ENCODE measurements around the gene DBP. TPM values are rescaled to one million over a fixed set of nuclear protein-coding genes. Genes with fewer than 3 reads are reported as not detected.

DBP gene, protein sequence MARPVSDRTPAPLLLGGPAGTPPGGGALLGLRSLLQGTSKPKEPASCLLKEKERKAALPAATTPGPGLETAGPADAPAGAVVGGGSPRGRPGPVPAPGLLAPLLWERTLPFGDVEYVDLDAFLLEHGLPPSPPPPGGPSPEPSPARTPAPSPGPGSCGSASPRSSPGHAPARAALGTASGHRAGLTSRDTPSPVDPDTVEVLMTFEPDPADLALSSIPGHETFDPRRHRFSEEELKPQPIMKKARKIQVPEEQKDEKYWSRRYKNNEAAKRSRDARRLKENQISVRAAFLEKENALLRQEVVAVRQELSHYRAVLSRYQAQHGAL
- total RNA-seq = 1.9 and 2.1 TPM in 2 replicates

DNA sequence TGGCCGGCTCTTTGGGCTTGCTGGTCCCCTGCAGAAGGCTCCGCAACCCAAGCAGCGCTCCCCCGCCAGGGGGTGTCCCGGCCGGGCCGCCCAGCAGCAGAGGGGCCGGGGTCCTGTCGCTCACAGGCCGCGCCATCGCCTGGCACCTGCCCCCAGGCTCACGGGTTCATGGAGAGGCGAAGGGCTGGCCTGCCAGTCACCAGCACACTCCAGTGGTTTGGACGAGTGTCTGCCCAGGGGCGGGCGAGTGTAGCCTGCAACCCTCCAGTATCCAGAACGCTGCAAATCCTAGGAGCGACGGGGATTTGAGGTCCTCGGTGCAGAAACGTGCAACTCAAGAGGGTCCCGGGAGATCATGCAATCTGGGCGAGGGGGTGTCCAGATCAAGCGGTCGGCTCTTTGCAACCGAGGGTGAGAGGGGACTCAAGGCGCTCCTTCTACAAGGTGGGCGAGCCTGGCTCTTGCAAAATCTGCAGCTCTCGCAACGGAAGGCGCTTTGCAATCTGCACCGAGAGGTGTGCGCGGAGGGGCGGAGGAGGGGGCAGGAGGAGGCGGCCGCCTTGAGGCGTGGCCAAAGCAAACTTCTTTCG lies at the start of gene DBP:
Gene DBP (minus strand): TSS at position 521 of the 590 bp plus-strand sequence. CDS start 385 bp downstream, at position 136.

DNA sequence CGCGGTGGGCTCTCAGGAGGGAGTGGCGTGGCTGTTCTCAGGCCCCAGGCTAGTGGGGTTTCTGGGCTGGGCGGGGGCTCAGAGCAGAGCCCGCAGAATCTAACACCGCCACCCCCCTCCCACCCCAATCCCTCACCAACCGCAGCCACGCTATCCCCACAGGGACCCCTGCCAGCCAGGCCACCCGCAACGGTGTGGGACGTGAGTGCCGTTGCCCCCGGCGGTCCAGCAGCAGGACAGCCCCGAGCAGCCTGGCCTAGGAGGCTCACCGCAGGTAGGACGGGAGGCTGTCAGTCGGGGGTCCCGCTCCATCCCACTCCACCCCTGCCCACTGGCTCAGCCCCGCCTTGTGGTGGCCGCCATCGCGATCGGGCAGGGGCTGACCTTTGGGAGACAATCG lies 35.8 kb upstream of the DBP start, which contains the start of gene NTN5:
Gene NTN5 (minus strand): TSS at position 24 of the 400 bp plus-strand sequence. CDS start 2,031 bp downstream, outside the sequence.

DNA sequence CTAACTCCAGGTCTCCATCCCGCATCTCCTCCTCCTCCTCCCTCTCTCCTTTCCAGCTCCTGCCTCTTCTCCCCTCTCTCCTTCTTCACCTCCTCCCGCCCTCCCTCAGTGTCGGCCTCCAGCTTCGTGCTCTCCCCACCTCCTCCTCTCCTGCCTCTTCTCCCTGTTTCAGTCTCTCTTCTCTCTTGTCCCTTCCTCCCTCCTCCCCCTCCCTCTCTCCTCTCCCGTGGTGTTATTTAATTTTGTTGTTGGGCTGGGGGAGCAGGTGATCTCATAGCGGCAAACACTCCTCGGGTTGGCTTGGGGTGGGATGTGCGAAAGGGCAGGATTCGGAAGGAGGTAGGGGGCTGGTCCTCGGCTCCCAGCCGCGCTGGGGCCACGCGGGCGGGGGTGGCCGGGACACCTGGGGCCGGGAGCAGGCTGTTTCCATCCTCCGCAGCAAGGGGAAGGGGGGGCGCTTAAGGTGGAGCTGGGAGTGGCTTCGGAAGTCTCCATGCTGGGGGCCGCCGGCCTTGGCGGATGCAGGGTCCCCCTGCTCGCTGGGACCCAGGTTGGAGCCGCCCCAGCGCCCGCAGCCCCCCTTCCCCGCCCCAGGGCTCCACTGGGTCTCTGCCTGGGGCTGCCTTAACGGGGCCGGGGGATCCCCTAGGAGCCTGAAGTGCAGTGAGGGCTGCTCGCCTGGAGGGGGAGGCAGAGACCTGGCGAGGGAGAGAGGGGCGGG lies 9.0 kb upstream of the DBP start, which contains the start of gene CA11:
Gene CA11 (minus strand): TSS at position 187 of the 721 bp plus-strand sequence. CDS start 555 bp downstream, outside the sequence.

DNA sequence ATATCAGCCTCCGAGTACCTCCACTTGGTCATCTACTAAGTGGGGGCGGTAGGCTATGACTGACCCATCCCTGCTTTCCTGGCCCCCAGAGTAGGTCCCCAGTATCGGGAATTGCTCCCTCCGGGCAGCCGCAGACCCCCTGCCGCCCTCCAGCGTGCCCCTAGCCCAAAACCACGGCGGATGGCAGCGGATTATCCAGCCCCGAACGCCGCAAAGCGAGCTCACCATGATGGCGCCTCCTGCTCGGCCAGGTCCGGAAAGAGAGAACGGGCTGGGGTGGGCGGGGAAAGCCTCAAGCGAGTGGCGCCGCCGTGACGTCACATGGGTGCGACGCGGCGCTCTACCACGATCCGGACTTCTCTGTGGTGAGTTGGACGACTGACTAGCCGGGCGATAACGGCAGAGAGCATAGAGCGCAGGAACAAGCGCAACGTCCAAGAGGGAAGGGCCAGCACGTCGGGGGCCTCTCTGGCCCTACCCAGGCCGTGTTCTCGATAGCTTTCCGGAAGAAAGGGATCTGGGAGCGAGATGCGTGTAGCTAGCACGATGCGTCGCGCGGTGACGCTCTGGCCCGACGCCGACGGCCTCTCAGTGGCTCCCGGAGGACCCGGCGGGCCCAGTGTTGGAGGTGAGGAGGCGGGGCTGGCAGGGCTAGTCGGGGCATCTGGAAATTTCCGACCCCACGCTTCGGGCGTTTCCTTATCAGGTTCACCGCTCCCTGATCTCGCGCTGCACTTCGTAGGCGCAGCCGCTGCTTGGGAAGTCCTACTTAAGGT lies 18.1 kb downstream of the DBP start, which contains the start of the genes RPL18 and SPHK2:
Gene RPL18 (minus strand): TSS at position 263 of the 776 bp plus-strand sequence. CDS start 35 bp downstream, at position 228.
Gene SPHK2 (plus strand): TSS at position 591 of the 776 bp plus-strand sequence. CDS start 1,009 bp downstream, outside the sequence.

DNA sequence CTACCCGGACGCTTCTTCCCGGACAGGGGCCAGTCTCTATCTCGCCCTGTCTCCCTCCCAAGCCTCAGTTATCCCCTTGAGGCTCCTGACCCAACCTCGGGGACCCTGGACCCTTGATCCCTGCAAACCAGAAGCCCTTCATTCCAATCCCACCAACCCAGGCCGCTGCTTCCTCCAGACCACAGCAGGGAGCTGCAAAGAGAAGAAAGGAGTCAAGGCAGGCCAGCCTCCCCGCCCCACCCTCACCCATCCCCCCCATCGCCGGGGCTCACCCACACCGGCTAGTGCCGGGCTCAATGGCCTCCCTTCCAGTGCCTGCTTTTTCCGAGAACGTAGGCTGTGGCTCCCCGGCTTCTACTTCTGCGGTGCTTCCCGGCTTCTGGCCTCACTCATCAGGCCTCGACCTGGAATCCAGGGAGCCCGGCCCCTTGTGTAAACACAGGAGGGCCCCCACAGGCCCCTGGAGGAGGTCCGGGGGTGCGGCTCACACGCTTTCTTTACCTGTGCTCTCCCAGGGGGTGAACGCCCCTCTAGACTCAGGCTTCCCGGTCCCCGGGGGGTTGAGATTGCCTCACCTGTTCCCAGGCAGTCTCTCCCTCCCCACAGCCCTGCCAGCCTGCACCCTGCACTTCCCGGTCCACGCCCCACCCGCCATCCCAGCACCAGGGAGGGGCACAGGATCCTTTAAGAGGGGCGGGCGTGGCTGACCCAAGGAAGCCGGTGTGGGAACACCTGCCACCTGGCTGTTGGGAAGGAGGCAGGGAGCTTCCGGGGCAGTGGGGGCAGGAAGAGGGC lies 22.5 kb downstream of the DBP start, which contains the start of gene FAM83E:
Gene FAM83E (minus strand): TSS at position 641 of the 795 bp plus-strand sequence. CDS start 1,704 bp downstream, outside the sequence.

DNA sequence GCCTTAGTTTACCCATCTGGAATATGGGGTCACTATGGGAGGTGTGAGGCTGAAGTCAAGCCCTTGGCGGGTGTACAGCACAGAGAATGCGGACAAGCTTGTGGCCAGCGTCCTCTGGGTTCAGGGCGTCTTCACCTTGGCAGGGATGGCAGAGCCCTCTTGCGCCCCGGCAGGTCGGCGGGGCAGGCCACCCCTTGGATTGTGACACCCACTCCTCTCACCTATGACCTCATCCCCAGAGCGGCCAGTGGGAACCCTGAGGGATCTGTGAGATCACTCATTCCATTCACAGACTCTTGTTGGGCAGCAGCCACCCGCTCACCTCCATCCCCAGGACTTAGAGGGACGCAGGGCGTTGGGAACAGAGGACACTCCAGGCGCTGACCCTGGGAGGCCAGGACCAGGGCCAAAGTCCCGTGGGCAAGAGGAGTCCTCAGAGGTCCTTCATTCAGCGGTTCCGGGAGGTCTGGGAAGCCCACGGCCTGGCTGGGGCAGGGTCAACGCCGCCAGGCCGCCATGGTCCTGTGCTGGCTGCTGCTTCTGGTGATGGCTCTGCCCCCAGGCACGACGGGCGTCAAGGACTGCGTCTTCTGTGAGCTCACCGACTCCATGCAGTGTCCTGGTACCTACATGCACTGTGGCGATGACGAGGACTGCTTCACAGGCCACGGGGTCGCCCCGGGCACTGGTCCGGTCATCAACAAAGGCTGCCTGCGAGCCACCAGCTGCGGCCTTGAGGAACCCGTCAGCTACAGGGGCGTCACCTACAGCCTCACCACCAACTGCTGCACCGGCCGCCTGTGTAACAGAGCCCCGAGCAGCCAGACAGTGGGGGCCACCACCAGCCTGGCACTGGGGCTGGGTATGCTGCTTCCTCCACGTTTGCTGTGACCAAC lies 30.5 kb downstream of the DBP start, which contains the start of gene SPACA4:
Gene SPACA4 (plus strand): TSS at position 280 of the 896 bp plus-strand sequence. CDS start 237 bp downstream, at position 517.

Other genes starting within 250 kb of the DBP start
- gene KDELR1, start 245.8 kb downstream of the DBP start, total RNA-seq = 34.7 and 35.4 TPM in 2 replicates
- 0.26 and 0.33 TPM in 2 replicates for gene GRIN2D, start 243.7 kb downstream of the DBP start, total RNA-seq
- gene GRWD1, start 191.4 kb downstream of the DBP start, total RNA-seq = 14.7 and 24.4 TPM in 2 replicates
- gene KCNJ14, start 181.8 kb downstream of the DBP start, total RNA-seq = 0.11 and 0.26 TPM in 2 replicates
- gene CYTH2, start 168.0 kb downstream of the DBP start, total RNA-seq = 54.6 and 64.6 TPM in 2 replicates
- gene LMTK3, start 125.5 kb downstream of the DBP start, total RNA-seq = under 0.01 TPM in 1 of 2 replicates, not detected in the other
- gene SULT2B1, start 85.2 kb downstream of the DBP start, total RNA-seq = 0.11 TPM in 1 of 2 replicates, not detected in the other
- not detected in 2 replicates for gene SPACA4, start 30.6 kb downstream of the DBP start, total RNA-seq
- 0.22 and 0.60 TPM in 2 replicates for gene FAM83E, start 22.3 kb downstream of the DBP start, total RNA-seq
- 2,542 and 4,069 TPM in 2 replicates for gene RPL18, start 18.2 kb downstream of the DBP start, total RNA-seq
- gene SPHK2, start 17.9 kb downstream of the DBP start, total RNA-seq = 4.0 and 4.9 TPM in 2 replicates
- gene CA11, start 8.8 kb upstream of the DBP start, total RNA-seq = 4.0 and 9.8 TPM in 2 replicates
- gene NTN5, start 35.6 kb upstream of the DBP start, total RNA-seq = not detected in 2 replicates
- gene FUT2, start 58.6 kb upstream of the DBP start, total RNA-seq = not detected in 2 replicates
- 0.09 and 0.11 TPM in 2 replicates for gene MAMSTR, start 82.3 kb upstream of the DBP start, total RNA-seq
- 52.8 and 61.2 TPM in 2 replicates for gene RASIP1, start 103.2 kb upstream of the DBP start, total RNA-seq
- 0.43 and 0.52 TPM in 2 replicates for gene IZUMO1, start 109.5 kb upstream of the DBP start, total RNA-seq
- 7.8 and 9.8 TPM in 2 replicates for gene FUT1, start 115.3 kb upstream of the DBP start, total RNA-seq
- not detected in 2 replicates for gene FGF21, start 118.1 kb upstream of the DBP start, total RNA-seq
- 23.5 and 26.8 TPM in 2 replicates for gene BCAT2, start 173.7 kb upstream of the DBP start, total RNA-seq
- 3.0 and 6.2 TPM in 2 replicates for gene HSD17B14, start 199.1 kb upstream of the DBP start, total RNA-seq
- gene PLEKHA4, start 231.2 kb upstream of the DBP start, total RNA-seq = 5.3 and 7.6 TPM in 2 replicates
- 34.9 and 52.9 TPM in 2 replicates for gene PPP1R15A, start 235.0 kb upstream of the DBP start, total RNA-seq